Neural crest cell (in vitro differentiated cells): ENCODE data around the gene ATAD1. TPM values are rescaled to one million over a fixed set of nuclear protein-coding genes. Genes with fewer than 3 reads are reported as not detected.
"Not testable (repeated sequence)": the region's sequence is repeated elsewhere in the genome, so short reads cannot be mapped to it uniquely, and the experiment has no call there.

Source experiments
- DNase-seq: peaks from one replicate; pipeline ENCODE4 v3.0.0; 2021; ENCODE audit warnings: low read depth, mixed read lengths, low spot score
- H3K27ac Mint-ChIP-seq: one replicate; pipeline ENCODE4 v1.8.0; 2021; ENCODE audit warnings: mild to moderate bottlenecking, mixed read lengths; ENCODE audit not compliant: unreplicated experiment
- H3K27me3 Mint-ChIP-seq: 2 replicates; pipeline ENCODE4 v1.8.0; 2021; ENCODE audit warnings: low read depth, mild to moderate bottlenecking, mixed read lengths
- H3K36me3 Mint-ChIP-seq: 2 replicates; pipeline ENCODE4 v1.8.0; 2021; ENCODE audit warnings: low read depth, mild to moderate bottlenecking, mixed read lengths
- H3K4me1 Mint-ChIP-seq: 2 replicates; pipeline ENCODE4 v1.8.0; 2021; ENCODE audit warnings: mixed read lengths
- H3K4me3 Mint-ChIP-seq: one replicate; pipeline ENCODE4 v1.8.0; 2021; ENCODE audit warnings: mild to moderate bottlenecking, mixed read lengths
- H3K9me3 Mint-ChIP-seq: 2 replicates; pipeline ENCODE4 v1.8.0; 2021; ENCODE audit warnings: mixed read lengths
- total RNA-seq: library from RNA; stranded (reverse); gene quantifications from 2 replicates; pipeline ENCODE4 v1.2.1, GENCODE V29; 2021
- TF ChIP-seq, protein P1 (sequence below): fragments of 200-600 bp; sonication (generic); conservative IDR thresholded peaks from 2 replicates; pipeline ENCODE4 v1.5.0; 2021; ENCODE audit warnings: antibody characterized with exemption, mild to moderate bottlenecking

The ATAD1 gene
- total RNA-seq, 1 donor from 2014 or later: 43.6 TPM

DNA sequence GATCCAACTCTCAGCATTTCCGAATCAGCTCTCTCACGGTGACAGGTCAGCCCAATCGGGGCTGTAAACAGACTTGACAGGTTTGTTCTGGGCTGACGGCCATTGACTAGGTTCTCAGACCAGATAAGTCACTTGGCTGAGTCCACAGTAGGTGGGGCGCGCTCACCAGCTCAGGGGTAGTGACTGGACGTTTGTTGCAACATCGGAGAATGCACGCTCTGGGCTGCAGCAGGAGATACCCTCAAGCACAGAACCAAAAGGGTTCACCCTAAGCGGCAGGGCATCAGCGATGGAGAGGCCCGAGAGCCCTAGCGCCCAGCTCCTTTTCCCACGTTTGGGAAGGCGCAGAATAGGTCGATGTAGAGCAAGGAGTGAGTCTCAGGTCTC lies 43.5 kb upstream of the ATAD1 start:
- no peaks in the 10 kb centered on the region for H3K36me3 Mint-ChIP-seq
- DNase-seq: no peak
- peaks cover 10% of the 10 kb centered on the region for H3K27me3 Mint-ChIP-seq
- no peaks in the 10 kb centered on the region for H3K9me3 Mint-ChIP-seq
- H3K4me3 Mint-ChIP-seq: peak overlapping the region; percentile 98
- peaks cover 29% of the 10 kb centered on the region for H3K4me1 Mint-ChIP-seq
- TF ChIP-seq, protein P1, sequence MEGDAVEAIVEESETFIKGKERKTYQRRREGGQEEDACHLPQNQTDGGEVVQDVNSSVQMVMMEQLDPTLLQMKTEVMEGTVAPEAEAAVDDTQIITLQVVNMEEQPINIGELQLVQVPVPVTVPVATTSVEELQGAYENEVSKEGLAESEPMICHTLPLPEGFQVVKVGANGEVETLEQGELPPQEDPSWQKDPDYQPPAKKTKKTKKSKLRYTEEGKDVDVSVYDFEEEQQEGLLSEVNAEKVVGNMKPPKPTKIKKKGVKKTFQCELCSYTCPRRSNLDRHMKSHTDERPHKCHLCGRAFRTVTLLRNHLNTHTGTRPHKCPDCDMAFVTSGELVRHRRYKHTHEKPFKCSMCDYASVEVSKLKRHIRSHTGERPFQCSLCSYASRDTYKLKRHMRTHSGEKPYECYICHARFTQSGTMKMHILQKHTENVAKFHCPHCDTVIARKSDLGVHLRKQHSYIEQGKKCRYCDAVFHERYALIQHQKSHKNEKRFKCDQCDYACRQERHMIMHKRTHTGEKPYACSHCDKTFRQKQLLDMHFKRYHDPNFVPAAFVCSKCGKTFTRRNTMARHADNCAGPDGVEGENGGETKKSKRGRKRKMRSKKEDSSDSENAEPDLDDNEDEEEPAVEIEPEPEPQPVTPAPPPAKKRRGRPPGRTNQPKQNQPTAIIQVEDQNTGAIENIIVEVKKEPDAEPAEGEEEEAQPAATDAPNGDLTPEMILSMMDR: no peak
- H3K27ac Mint-ChIP-seq: no peak overlapping the region

DNA sequence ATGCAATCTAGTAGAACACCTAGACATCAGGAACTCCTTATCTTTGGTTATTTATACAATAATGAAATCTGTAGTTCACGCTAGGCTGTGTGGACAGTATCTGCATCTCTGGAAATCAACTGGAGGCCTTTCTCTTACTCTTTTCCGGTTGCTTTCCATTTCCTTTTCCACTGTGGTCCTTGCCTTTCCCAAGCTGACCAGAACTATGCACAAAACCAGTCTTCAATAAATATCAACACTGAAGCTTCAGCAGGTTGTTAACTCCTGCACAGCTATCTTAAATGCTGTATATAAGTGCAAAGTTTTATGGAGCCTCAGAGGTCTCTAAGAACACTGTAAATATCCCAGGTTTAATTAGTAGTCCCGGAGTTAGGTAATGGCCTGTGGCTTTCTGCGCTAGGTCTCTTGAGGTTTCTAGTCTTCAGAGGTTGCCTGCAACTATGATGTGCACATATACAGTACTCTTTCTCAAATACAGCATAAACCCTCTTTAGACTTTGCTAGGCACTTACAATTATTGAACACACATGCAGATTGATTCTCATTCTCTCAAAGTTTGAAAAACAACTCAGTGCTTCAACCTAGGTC lies 42.9 kb upstream of the ATAD1 start:
- Mint-ChIP-seq H3K36me3 (no peaks in the 10 kb centered on the region), H3K9me3 (no peaks in the 10 kb centered on the region), H3K4me3 (peak overlapping the region; percentile 98), H3K4me1 (peaks cover 22% of the 10 kb centered on the region), H3K27ac (no peak overlapping the region), H3K27me3 (peaks cover 10% of the 10 kb centered on the region)
- DNase-seq: no peak
- TF ChIP-seq, protein P1: no peak

DNA sequence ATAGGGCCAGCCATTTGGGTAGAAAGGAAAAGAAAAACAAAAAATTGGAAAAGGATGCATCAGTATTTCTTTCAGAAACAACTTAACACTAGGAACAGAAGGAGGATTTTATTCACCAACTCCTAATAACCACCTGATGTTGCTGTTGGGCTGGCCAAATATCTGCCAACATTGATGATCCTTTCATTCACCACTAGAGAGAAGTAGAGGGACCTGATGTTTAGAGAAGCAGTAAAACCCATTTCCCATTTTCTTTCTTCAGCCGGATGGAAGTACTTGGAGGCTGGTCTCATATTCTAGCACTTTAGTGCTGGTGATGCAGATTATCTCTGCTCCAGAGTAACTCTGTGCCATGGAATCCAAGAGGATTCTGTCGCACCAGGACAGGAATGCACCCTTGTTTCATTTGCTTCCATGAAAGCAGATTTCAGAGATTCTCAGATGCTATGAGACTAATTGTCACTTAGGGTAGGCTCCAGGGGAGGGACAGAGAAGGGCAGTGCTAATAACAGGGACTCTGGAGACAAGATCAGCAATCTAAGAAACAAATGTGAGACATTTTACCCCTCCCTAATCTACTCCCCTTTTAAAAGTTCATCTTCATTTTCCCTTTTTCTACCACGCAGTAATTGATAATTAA lies 42.2 kb upstream of the ATAD1 start:
- Mint-ChIP-seq H3K27ac (no peak overlapping the region), H3K4me1 (peaks cover 16% of the 10 kb centered on the region), H3K4me3 (peak overlapping the region; percentile 98), H3K36me3 (no peaks in the 10 kb centered on the region), H3K9me3 (no peaks in the 10 kb centered on the region), H3K27me3 (peaks cover 10% of the 10 kb centered on the region)
- TF ChIP-seq, protein P1: peak; percentile 53
- no peak for DNase-seq

DNA sequence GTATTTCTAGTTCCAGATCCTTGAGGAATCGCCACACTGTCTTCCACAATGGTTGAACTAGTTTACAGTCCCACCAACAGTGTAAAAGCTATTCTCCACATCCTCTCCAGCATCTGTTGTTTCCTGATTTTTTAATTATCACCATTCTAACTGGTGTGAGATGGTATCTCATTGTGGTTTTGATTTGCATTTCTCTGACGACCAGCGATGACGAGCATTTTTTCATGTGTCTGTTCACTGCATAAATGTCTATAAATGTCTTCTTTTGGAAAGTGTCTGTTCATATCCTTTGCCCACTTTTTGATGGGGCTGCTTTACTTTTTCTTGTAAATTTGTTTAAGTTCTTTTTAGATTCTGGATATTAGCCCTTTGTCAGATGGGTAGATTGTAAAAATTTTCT lies 37.6 kb upstream of the ATAD1 start:
- H3K27me3 Mint-ChIP-seq, H3K4me3 Mint-ChIP-seq, H3K27ac Mint-ChIP-seq, H3K9me3 Mint-ChIP-seq, H3K36me3 Mint-ChIP-seq, DNase-seq: not testable (repeated sequence)
- peaks cover 10% of the 10 kb centered on the region for H3K4me1 Mint-ChIP-seq

DNA sequence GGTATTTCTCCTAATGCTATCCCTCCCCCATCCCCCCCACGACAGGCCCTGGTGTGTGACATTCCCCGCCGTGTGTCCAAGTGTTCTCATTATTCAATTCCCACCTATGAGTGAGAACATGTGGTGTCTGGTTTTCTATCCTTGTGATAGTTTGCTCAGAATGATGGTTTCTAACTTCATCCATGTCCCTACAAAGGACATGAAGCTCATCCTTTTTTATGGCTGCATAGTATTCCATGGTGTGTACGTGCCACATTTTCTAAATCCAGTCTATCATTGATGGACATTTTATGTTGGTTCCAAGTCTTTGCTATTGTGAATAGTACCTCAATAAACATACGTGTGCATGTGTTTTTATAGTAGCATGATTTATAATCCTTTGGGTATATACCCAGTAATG lies 37.2 kb upstream of the ATAD1 start:
- H3K27me3 Mint-ChIP-seq, H3K36me3 Mint-ChIP-seq, DNase-seq, H3K27ac Mint-ChIP-seq, H3K9me3 Mint-ChIP-seq, H3K4me3 Mint-ChIP-seq: not testable (repeated sequence)
- H3K4me1 Mint-ChIP-seq: peaks cover 11% of the 10 kb centered on the region

DNA sequence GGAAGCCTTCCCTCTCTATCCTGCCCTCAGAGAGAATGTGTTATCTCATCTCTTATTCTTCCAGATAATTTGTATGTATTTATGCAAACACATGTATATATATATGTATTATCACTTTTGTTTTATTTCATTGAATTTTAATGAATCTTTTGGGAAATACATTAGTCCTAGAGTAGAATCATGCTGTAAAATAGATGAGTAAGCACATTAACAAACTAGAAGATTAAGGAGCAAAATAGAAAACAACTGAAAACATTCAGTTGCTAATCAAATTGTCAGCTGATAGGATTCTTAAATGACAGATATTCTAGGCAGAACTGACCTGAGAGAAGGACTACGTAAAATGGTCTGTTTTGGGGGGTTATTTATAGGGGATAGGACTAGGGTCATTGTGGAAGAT lies 34.1 kb upstream of the ATAD1 start:
- Mint-ChIP-seq H3K4me1 (peaks cover 12% of the 10 kb centered on the region), H3K36me3 (no peaks in the 10 kb centered on the region), H3K9me3 (no peaks in the 10 kb centered on the region), H3K27me3 (no peaks in the 10 kb centered on the region), H3K4me3 (no peak overlapping the region), H3K27ac (no peak overlapping the region)
- TF ChIP-seq, protein P1: no peak
- no peak for DNase-seq
